Measurements from ENCODE around the gene BEX1. TPM values are rescaled to one million over a fixed set of nuclear protein-coding genes. Genes with fewer than 3 reads are reported as not detected.
A peak's percentile ranks its signal among the peaks of the same experiment; 100 is the strongest.
"Not testable (repeated sequence)": the region's sequence is repeated elsewhere in the genome, so short reads cannot be mapped to it uniquely, and the experiment has no call there.

Gene BEX1
- 132 TPM for polyA plus RNA-seq (2013, experiment 1 of 2)
- polyA plus RNA-seq (2013, experiment 2 of 2), result 96.6 TPM

GRCh38 chrX:103063918-103064434 is at the start of gene BEX1:
BEX1 (minus strand) TSS chrX:103064171; CDS start chrX:103063274, 897 bp downstream.
- no peaks in the 10 kb centered on the region for H3K36me3 ChIP-seq (ENCODE audit: control insufficient read depth, insufficient read depth, low read length)
- H3K4me3 ChIP-seq (ENCODE audit: extremely low read depth, insufficient read depth, low read length, poor library complexity, severe bottlenecking), result peak within 1 kb of the TSS; percentile 49
- H3K4me1 ChIP-seq (ENCODE audit: control insufficient read depth, insufficient read depth, low read length, poor library complexity, severe bottlenecking), result no peaks in the 10 kb centered on the region
- no peaks in the 10 kb centered on the region for H3K9me3 ChIP-seq (ENCODE audit: control insufficient read depth, low read length)
- 0 to 2% methylated on average over 3 to 17 of the region's 39 CpGs for WGBS, 2 experiments (ENCODE audit: insufficient coverage in 2 of 2)
- peak within 1 kb of the TSS; percentile 64 for H3K27ac ChIP-seq (ENCODE audit: low read depth, low read length, severe bottlenecking)

GRCh38 chrX:103109497-103109896 is 45.5 kb upstream of the BEX1 start:
- not testable (repeated sequence) for H3K4me3 ChIP-seq (ENCODE audit: extremely low read depth, insufficient read depth, low read length, poor library complexity, severe bottlenecking); H3K4me1 ChIP-seq (ENCODE audit: control insufficient read depth, insufficient read depth, low read length, poor library complexity, severe bottlenecking); H3K36me3 ChIP-seq (ENCODE audit: control insufficient read depth, insufficient read depth, low read length); H3K9me3 ChIP-seq (ENCODE audit: control insufficient read depth, low read length); H3K27ac ChIP-seq (ENCODE audit: low read depth, low read length, severe bottlenecking)
- WGBS, 2 experiments (ENCODE audit: insufficient coverage in 2 of 2), result 93% methylated on average over 2 of the region's 6 CpGs; no CpG with 5 or more reads in 1 of the 2 experiments

GRCh38 chrX:103107836-103108235 is 43.9 kb upstream of the BEX1 start:
- H3K4me1 ChIP-seq (ENCODE audit: control insufficient read depth, insufficient read depth, low read length, poor library complexity, severe bottlenecking), result no peaks in the 10 kb centered on the region
- no peak overlapping the region for H3K4me3 ChIP-seq (ENCODE audit: extremely low read depth, insufficient read depth, low read length, poor library complexity, severe bottlenecking)
- no peaks in the 10 kb centered on the region for H3K9me3 ChIP-seq (ENCODE audit: control insufficient read depth, low read length)
- WGBS, 2 experiments (ENCODE audit: insufficient coverage in 2 of 2), result no CpG with 5 or more reads among the region's 4 CpGs
- H3K36me3 ChIP-seq (ENCODE audit: control insufficient read depth, insufficient read depth, low read length), result no peaks in the 10 kb centered on the region
- H3K27ac ChIP-seq (ENCODE audit: low read depth, low read length, severe bottlenecking), result no peak overlapping the region

- not testable (repeated sequence) for H3K4me3 ChIP-seq (ENCODE audit: extremely low read depth, insufficient read depth, low read length, poor library complexity, severe bottlenecking); H3K4me1 ChIP-seq (ENCODE audit: control insufficient read depth, insufficient read depth, low read length, poor library complexity, severe bottlenecking); H3K9me3 ChIP-seq (ENCODE audit: control insufficient read depth, low read length); H3K27ac ChIP-seq (ENCODE audit: low read depth, low read length, severe bottlenecking); H3K36me3 ChIP-seq (ENCODE audit: control insufficient read depth, insufficient read depth, low read length)
- 96 to 98% methylated on average over 4 to 10 of the region's 21 CpGs for WGBS, 2 experiments (ENCODE audit: insufficient coverage in 2 of 2)
Observed at GRCh38 chrX:103107227-103107737, 43.3 kb upstream of the BEX1 start.

- H3K36me3 ChIP-seq (ENCODE audit: control insufficient read depth, insufficient read depth, low read length); H3K4me1 ChIP-seq (ENCODE audit: control insufficient read depth, insufficient read depth, low read length, poor library complexity, severe bottlenecking); H3K4me3 ChIP-seq (ENCODE audit: extremely low read depth, insufficient read depth, low read length, poor library complexity, severe bottlenecking); H3K27ac ChIP-seq (ENCODE audit: low read depth, low read length, severe bottlenecking); H3K9me3 ChIP-seq (ENCODE audit: control insufficient read depth, low read length): not testable (repeated sequence)
- whole genome bisulfite sequencing, 2 experiments (ENCODE audit: insufficient coverage in 2 of 2), result no CpG with 5 or more reads among the region's 26 CpGs
Observed at GRCh38 chrX:103104370-103104769, 40.4 kb upstream of the BEX1 start.

- not testable (repeated sequence) for H3K4me1 ChIP-seq (ENCODE audit: control insufficient read depth, insufficient read depth, low read length, poor library complexity, severe bottlenecking); H3K36me3 ChIP-seq (ENCODE audit: control insufficient read depth, insufficient read depth, low read length); H3K27ac ChIP-seq (ENCODE audit: low read depth, low read length, severe bottlenecking); H3K4me3 ChIP-seq (ENCODE audit: extremely low read depth, insufficient read depth, low read length, poor library complexity, severe bottlenecking); H3K9me3 ChIP-seq (ENCODE audit: control insufficient read depth, low read length)
- WGBS, 2 experiments (ENCODE audit: insufficient coverage in 2 of 2), result no CpG with 5 or more reads among the region's 2 CpGs
Observed at GRCh38 chrX:103103866-103104265, 39.9 kb upstream of the BEX1 start.

GRCh38 chrX:103101299-103102042 is 37.5 kb upstream of the BEX1 start:
- WGBS, 2 experiments (ENCODE audit: insufficient coverage in 2 of 2), result no CpG with 5 or more reads among the region's 3 CpGs
- Histone ChIP-seq H3K4me1 (ENCODE audit: control insufficient read depth, insufficient read depth, low read length, poor library complexity, severe bottlenecking) (peaks cover 7% of the 10 kb centered on the region), H3K9me3 (ENCODE audit: control insufficient read depth, low read length) (no peaks in the 10 kb centered on the region), H3K27ac (ENCODE audit: low read depth, low read length, severe bottlenecking) (peak overlapping the region; percentile 86), H3K36me3 (ENCODE audit: control insufficient read depth, insufficient read depth, low read length) (no peaks in the 10 kb centered on the region), H3K4me3 (ENCODE audit: extremely low read depth, insufficient read depth, low read length, poor library complexity, severe bottlenecking) (no peak overlapping the region)

GRCh38 chrX:103100484-103100883 is 36.5 kb upstream of the BEX1 start:
- Histone ChIP-seq H3K27ac (ENCODE audit: low read depth, low read length, severe bottlenecking) (no peak overlapping the region), H3K4me3 (ENCODE audit: extremely low read depth, insufficient read depth, low read length, poor library complexity, severe bottlenecking) (no peak overlapping the region), H3K36me3 (ENCODE audit: control insufficient read depth, insufficient read depth, low read length) (no peaks in the 10 kb centered on the region), H3K4me1 (ENCODE audit: control insufficient read depth, insufficient read depth, low read length, poor library complexity, severe bottlenecking) (peaks cover 7% of the 10 kb centered on the region), H3K9me3 (ENCODE audit: control insufficient read depth, low read length) (no peaks in the 10 kb centered on the region)
- no CpG with 5 or more reads among the region's 4 CpGs for WGBS, 2 experiments (ENCODE audit: insufficient coverage in 2 of 2)

- no peaks in the 10 kb centered on the region for H3K36me3 ChIP-seq (ENCODE audit: control insufficient read depth, insufficient read depth, low read length)
- no CpG with 5 or more reads among the region's 4 CpGs for WGBS, 2 experiments (ENCODE audit: insufficient coverage in 2 of 2)
- no peak overlapping the region for H3K27ac ChIP-seq (ENCODE audit: low read depth, low read length, severe bottlenecking)
- no peaks in the 10 kb centered on the region for H3K9me3 ChIP-seq (ENCODE audit: control insufficient read depth, low read length)
- no peak overlapping the region for H3K4me3 ChIP-seq (ENCODE audit: extremely low read depth, insufficient read depth, low read length, poor library complexity, severe bottlenecking)
- peaks cover 7% of the 10 kb centered on the region for H3K4me1 ChIP-seq (ENCODE audit: control insufficient read depth, insufficient read depth, low read length, poor library complexity, severe bottlenecking)
Observed at GRCh38 chrX:103099691-103100090, 35.7 kb upstream of the BEX1 start.

- Histone ChIP-seq H3K4me1 (ENCODE audit: control insufficient read depth, insufficient read depth, low read length, poor library complexity, severe bottlenecking) (peaks cover 7% of the 10 kb centered on the region), H3K27ac (ENCODE audit: low read depth, low read length, severe bottlenecking) (no peak overlapping the region), H3K4me3 (ENCODE audit: extremely low read depth, insufficient read depth, low read length, poor library complexity, severe bottlenecking) (no peak overlapping the region), H3K36me3 (ENCODE audit: control insufficient read depth, insufficient read depth, low read length) (no peaks in the 10 kb centered on the region), H3K9me3 (ENCODE audit: control insufficient read depth, low read length) (no peaks in the 10 kb centered on the region)
- WGBS, 2 experiments (ENCODE audit: insufficient coverage in 2 of 2), result 70% methylated on average over 2 of the region's 2 CpGs; no CpG with 5 or more reads in 1 of the 2 experiments
Observed at GRCh38 chrX:103098488-103098887, 34.5 kb upstream of the BEX1 start.

- H3K9me3 ChIP-seq (ENCODE audit: control insufficient read depth, low read length), result no peaks in the 10 kb centered on the region
Observed at GRCh38 chrX:103092942-103093341, 29.0 kb upstream of the BEX1 start, which contains the start of gene NXF3. NXF3 (minus strand) TSS chrX:103093143; CDS start chrX:103093023, 120 bp downstream.

More at GRCh38 chrX:103092942-103093341, 29.0 kb upstream of the BEX1 start, which contains the start of gene NXF3:
- H3K27ac ChIP-seq (ENCODE audit: low read depth, low read length, severe bottlenecking), result no peak within 1 kb of the TSS
- H3K36me3 ChIP-seq (ENCODE audit: control insufficient read depth, insufficient read depth, low read length), result no peaks in the 10 kb centered on the region
- WGBS, 2 experiments (ENCODE audit: insufficient coverage in 2 of 2), result 80 to 100% methylated on average over 1 of the region's 5 CpGs
- no peak within 1 kb of the TSS for H3K4me3 ChIP-seq (ENCODE audit: extremely low read depth, insufficient read depth, low read length, poor library complexity, severe bottlenecking)
- no peaks in the 10 kb centered on the region for H3K4me1 ChIP-seq (ENCODE audit: control insufficient read depth, insufficient read depth, low read length, poor library complexity, severe bottlenecking)

Data from mesodermal cell (in vitro differentiated cells).